Stimulated activated effector memory CD8-positive, alpha-beta T cell treated with anti-CD3 and anti-CD28 coated beads, Interleukin-12 subunit alpha, Interleukin-12 subunit beta, amount 100 ng/mL, for 72 hours (primary cell): ENCODE data around the gene PARVG.

ENCODE experiments used
- ATAC-seq: fragments of 150-1000 bp; cut with Tn5 transposase; 2 replicates; pipeline ENCODE4 v1.10.0; 2021
- DNase-seq, 2 donors: peaks; one replicate each; pipeline ENCODE4 v3.0.0; 2021 to 2022; ENCODE audit warnings: low spot score in 2 of 2
- H3K27ac Mint-ChIP-seq: one replicate; pipeline ENCODE4 v1.8.0; 2022; ENCODE audit warnings: mild to moderate bottlenecking, mixed read lengths
- H3K36me3 Mint-ChIP-seq: one replicate; pipeline ENCODE4 v1.8.0; 2022; ENCODE audit warnings: mild to moderate bottlenecking, mixed read lengths
- H3K4me1 Mint-ChIP-seq: one replicate; pipeline ENCODE4 v1.8.0; 2022; ENCODE audit warnings: mixed read lengths
- H3K4me3 Mint-ChIP-seq: one replicate; pipeline ENCODE4 v1.8.0; 2022; ENCODE audit warnings: mild to moderate bottlenecking, mixed read lengths
- H3K9me3 Mint-ChIP-seq: one replicate; pipeline ENCODE4 v1.8.0; 2022; ENCODE audit warnings: mixed read lengths

The PARVG gene

DNA sequence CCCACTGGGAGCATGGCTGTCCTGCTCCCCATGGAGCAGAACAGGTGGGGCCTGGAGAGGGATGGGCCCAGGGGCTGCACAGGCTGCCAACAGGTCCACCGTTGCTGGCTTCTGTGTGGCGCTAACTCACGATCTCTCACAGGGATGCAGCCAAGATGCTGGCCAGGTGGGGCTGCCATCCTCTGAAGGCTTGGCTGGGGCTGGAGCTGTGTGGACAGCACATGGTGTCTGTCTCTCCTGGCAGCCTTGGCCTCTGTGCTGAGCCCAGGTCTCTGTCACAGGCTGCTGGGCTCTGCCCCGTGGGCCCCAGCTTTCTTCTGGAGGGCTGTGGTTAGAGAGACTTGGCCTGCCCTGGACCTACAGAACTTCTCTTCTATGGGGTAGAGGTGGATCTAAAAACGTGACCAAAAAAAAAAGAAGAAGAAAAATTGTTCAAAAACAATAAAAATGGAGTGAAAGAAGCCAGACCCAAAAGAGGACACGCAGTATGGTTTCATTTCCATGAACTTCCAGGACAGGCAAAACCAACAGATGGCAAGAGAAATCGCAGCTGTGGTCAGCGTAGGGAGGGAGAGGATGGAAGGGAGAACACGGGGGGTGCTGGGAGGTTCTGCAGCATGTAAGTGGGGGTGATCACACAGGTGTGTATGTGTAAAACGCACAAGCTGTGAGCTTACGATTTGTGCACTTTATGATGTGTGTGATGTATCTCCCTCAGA, 12.2 kb downstream of the PARVG start:
- Mint-ChIP-seq H3K9me3 (no peaks in the 10 kb centered on the region), H3K4me1 (peaks cover 45% of the 10 kb centered on the region), H3K36me3 (peaks cover 13% of the 10 kb centered on the region), H3K27ac (peak overlapping the region; percentile 49), H3K4me3 (peak overlapping the region; percentile 45)
- ATAC-seq (no peak), DNase-seq (no peak)

DNA sequence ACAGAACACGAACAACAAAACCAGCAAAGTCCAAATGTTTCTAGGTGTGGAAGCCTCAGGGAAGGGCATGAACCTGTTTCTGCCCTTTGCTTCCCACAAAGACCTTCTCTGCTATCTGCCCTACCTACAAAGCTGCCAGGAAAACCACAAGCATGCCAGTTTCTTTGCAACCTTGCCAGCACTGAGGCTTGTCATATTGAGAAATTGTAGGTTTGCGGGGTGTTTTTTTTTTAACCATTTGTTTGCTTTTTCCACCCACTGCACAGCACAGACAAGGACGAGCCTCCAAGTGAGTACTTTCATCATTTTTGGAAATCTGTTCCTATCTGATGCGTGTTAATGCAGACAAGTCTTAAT, 12.8 kb downstream of the PARVG start:
- H3K36me3 Mint-ChIP-seq, result peaks cover 18% of the 10 kb centered on the region
- H3K4me3 Mint-ChIP-seq, result peak overlapping the region; percentile 45
- ATAC-seq, result peak; percentile 53
- H3K4me1 Mint-ChIP-seq, result peaks cover 47% of the 10 kb centered on the region
- no peak for DNase-seq
- peak overlapping the region; percentile 49 for H3K27ac Mint-ChIP-seq
- no peaks in the 10 kb centered on the region for H3K9me3 Mint-ChIP-seq

DNA sequence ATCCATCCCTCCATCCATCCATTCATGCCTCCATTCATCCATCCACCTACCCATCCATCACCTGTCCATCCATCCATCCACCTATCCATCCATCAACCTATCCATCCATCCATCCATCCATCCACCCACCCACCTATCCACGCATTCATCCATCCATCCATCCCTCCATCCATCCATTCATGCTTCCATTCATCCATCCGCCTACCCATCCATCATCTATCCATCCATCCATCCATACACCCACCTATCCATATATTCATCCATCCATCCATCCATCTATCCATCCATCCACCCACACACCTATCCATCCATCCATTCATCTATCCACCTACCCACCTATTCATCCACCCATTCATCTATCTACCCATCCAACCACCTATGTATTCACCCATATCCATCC, 13.8 kb downstream of the PARVG start:
- H3K36me3 Mint-ChIP-seq, result peaks cover 28% of the 10 kb centered on the region

DNA sequence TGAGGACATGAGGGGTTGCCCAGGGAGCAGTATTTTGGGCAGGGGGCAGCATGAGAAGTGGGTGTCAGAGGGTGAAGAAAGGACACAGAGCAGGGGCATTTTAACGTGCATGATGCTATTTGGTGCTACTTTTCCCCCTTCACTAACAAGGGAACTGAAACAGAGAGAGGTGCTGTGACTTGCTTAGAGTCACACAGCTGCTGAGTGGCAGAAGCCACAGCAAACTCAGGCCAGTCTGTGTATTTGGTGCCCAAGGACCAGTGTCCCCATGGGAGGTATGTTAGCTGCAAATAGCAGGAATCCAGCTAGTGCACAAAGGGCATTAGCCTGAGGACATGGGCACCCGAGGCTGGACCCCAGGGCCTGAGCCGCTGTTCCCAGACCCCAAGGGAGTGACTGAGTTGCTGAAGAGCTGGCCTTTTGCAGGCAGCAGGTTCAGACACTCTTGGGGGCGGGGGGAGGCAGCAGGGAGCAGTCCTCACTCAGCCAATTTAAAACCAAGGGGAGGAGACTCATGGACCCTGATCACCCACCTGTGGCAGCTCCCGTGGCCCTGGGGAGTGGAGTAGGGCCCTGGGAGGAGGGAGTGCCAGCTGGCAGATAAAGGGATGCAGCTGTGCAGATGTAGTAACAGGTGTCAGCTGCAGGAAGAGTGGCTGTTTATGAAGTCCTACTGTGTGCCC, 14.6 kb downstream of the PARVG start:
- no peaks in the 10 kb centered on the region for H3K9me3 Mint-ChIP-seq
- DNase-seq (no peak), ATAC-seq (no peak)
- no peak overlapping the region for H3K4me3 Mint-ChIP-seq
- H3K27ac Mint-ChIP-seq, result no peak overlapping the region
- H3K36me3 Mint-ChIP-seq, result peaks cover 31% of the 10 kb centered on the region
- H3K4me1 Mint-ChIP-seq, result peaks cover 65% of the 10 kb centered on the region

More for the DNA sequence above, 13.8 kb downstream of the PARVG start:
- H3K4me1 Mint-ChIP-seq, result peaks cover 57% of the 10 kb centered on the region
- H3K4me3 Mint-ChIP-seq, result no peak overlapping the region
- ATAC-seq, result no peak
- no peak overlapping the region for H3K27ac Mint-ChIP-seq
- H3K9me3 Mint-ChIP-seq, result no peaks in the 10 kb centered on the region
- no peak for DNase-seq

DNA sequence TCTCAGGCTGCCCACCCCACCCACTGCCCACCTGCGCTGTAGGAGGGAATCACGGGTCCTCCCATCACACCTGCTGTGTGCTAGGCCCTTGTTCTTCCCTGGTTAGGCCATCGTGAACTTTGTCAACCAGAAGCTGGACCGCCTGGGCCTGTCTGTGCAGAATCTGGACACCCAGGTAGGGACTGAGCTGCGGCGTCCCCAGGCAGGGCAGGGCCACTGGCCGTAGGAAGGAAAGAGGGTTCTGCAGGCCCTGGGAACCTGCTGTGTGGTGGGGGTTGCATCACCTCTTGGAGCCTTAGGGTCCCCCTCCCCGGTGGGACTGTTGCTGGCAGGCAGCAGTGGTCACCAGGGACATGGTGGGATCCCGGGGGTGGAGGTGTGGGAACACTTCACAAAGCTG, 15.5 kb downstream of the PARVG start:
- H3K4me1 Mint-ChIP-seq, result peaks cover 61% of the 10 kb centered on the region
- H3K27ac Mint-ChIP-seq, result no peak overlapping the region
- DNase-seq (no peak), ATAC-seq (no peak)
- no peaks in the 10 kb centered on the region for H3K9me3 Mint-ChIP-seq
- no peak overlapping the region for H3K4me3 Mint-ChIP-seq
- H3K36me3 Mint-ChIP-seq, result peaks cover 31% of the 10 kb centered on the region

DNA sequence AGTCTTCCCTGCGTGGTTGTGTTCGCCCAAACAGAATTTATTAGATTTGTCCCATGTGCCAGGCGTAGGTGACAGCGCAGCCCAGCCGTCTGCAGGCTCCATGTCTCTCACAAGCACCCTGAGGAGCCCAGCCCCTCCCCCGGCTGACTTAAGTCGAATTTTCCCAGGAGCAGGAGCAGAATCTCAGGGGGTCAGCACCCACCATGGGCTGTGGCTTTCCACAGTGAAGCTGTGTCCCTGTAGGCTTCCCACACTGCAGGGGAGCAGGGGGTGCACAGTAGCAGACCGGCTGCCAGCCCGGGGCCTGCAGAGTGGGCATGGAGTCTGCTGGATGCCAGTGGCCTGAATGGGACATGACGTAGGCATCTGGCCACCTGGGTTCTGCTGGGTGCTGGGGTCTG, 16.0 kb downstream of the PARVG start:
- DNase-seq (no peak), ATAC-seq (no peak)
- no peak overlapping the region for H3K27ac Mint-ChIP-seq
- H3K4me3 Mint-ChIP-seq, result no peak overlapping the region
- no peaks in the 10 kb centered on the region for H3K9me3 Mint-ChIP-seq
- H3K36me3 Mint-ChIP-seq, result peaks cover 31% of the 10 kb centered on the region
- peaks cover 56% of the 10 kb centered on the region for H3K4me1 Mint-ChIP-seq

DNA sequence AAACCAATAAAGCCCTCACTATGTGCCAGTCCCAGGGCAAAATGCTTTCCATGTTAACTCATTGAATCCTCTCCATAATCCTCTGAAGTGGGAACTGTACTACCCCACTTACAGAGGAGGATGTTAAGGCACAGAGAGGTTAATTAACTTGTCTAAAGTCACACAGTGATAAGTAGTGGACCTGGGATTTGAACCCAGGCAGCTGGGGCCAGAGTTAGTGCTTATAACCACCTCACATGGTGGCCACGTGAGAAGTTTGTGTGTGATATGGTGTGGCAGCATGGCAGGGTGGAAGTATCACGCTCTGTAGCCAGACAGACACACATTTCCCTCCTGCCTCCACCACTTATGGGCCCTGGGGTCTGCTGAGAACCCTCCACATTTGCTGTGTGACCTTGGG, 16.5 kb downstream of the PARVG start:
- H3K4me3 Mint-ChIP-seq, result no peak overlapping the region
- no peak for ATAC-seq
- H3K9me3 Mint-ChIP-seq, result no peaks in the 10 kb centered on the region
- peaks cover 31% of the 10 kb centered on the region for H3K36me3 Mint-ChIP-seq
- peaks cover 56% of the 10 kb centered on the region for H3K4me1 Mint-ChIP-seq
- no peak for DNase-seq
- H3K27ac Mint-ChIP-seq, result no peak overlapping the region

DNA sequence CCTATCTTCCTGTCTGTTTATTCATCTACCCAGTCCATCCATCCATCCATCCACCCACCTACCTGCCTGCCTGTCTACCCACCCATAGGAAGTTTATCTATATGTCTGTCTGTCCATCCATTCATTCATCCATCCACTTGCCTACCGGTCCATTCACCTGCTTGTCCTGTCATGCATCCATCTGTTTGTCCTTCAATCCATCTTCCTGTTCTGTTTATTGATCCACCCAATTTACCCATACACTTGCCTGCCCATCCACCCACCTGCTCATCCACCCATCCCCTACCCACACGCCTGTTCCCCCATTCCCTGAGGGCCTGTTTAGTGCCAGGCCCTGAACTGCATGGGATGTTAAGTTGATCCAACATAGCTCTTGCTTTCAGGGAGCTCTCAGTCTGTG, 18.4 kb downstream of the PARVG start:
- Mint-ChIP-seq H3K9me3 (no peaks in the 10 kb centered on the region), H3K36me3 (peaks cover 37% of the 10 kb centered on the region), H3K4me3 (no peak overlapping the region), H3K4me1 (peaks cover 37% of the 10 kb centered on the region), H3K27ac (peak overlapping the region; percentile 26)
- ATAC-seq, result no peak
- DNase-seq, result no peak

DNA sequence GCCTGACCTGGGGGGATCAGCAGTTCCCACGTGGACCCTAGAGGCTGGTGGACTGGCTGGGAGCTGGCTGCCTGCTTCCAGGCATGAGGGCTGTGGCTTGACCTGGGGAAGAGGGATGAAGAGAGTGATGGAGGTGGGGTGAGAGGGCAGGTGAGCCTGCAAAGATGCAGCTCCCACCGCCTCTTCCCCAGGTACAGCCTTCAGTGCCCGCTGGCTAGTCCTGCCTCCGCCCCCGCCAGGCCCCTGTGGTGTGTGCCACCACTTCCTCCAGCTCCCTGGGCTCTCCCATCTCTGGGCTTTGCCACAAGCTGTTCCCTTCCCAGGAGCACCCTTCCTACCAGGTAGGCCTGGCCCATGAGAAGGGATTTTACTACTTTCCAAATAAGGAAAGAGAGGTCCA, 19.1 kb downstream of the PARVG start:
- H3K4me1 Mint-ChIP-seq, result peaks cover 30% of the 10 kb centered on the region
- H3K4me3 Mint-ChIP-seq, result no peak overlapping the region
- peak overlapping the region; percentile 26 for H3K27ac Mint-ChIP-seq
- no peaks in the 10 kb centered on the region for H3K9me3 Mint-ChIP-seq
- DNase-seq (no peak), ATAC-seq (no peak)
- H3K36me3 Mint-ChIP-seq, result peaks cover 30% of the 10 kb centered on the region

DNA sequence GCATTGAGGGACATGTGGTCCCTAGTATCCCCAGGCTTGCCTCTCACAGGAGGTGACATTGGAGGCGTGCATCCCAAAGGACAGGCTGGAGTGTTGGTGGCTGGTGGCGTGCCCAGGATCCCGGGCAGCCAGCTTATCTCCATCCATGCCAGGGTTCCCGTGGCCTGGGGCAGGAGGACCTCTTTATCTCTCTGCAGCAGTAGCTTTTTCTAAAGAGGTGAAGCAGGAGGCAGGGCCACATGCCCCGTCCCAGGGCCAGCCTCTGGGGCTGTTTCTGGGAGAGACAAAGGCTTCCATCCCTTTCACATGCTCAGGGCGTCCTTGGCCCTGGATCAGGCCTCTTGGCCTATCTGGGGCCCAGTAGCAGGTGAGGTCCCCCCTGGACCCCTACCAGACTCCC, 19.7 kb downstream of the PARVG start:
- no peak for DNase-seq
- peaks cover 26% of the 10 kb centered on the region for H3K4me1 Mint-ChIP-seq
- no peak overlapping the region for H3K4me3 Mint-ChIP-seq
- peak overlapping the region; percentile 26 for H3K27ac Mint-ChIP-seq
- H3K9me3 Mint-ChIP-seq, result no peaks in the 10 kb centered on the region
- H3K36me3 Mint-ChIP-seq, result peaks cover 27% of the 10 kb centered on the region
- ATAC-seq, result no peak

DNA sequence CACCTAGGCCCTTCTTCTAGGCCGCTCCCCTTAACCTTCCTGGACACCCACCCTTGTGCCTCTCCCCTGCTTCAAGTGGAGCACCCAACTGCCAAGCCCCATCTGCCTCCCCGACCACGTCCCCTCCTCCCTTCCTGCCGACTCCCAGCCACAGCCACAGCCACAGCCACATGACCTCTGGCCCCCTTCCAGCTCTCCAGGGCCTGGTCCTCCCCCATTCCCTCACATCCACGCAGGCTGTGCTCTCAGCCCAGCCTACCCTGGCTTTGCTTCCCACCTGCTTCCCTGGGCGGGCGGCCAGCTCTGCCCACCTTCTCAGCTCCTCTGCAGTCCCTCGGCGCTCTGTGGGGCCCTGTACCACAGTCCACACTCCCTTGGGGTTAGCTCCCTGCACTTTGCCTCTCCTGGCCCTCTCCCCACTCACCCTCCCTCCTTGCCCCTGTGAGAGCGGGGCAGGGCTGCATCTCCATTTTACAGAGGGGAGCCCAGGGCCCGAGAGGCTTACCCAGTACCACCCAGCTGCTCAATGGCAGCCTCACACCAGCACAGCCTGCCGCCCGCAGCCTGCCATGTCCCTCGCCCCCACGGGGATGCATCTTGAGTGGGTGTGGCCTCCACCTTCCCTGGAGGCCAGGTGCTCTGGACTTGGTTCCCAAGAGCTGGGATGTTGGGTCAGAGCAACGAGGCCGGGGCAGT, 20.3 kb downstream of the PARVG start:
- ATAC-seq (no peak), DNase-seq (no peak)
- Mint-ChIP-seq H3K36me3 (peaks cover 27% of the 10 kb centered on the region), H3K27ac (peak overlapping the region; percentile 26), H3K4me3 (no peak overlapping the region), H3K4me1 (peaks cover 26% of the 10 kb centered on the region), H3K9me3 (no peaks in the 10 kb centered on the region)

DNA sequence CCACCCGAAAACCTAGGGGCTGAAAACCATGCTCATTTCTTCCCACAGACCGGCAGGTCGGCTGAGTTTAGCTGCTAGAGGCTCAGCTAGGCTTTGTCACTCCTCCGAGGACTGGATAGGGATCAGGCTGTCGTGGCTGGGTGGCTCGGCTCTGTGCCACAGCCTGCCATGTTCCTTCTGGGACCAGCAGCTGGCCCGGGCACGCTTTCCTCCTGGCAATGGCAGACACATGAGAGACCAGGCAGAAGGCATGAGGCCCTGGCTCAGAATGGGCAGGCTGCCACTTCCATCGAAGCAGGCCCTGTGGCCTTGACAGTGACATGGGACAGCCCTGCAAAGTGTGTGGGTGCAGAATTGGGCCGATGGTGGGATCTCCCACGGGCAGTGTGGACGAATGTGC, 20.9 kb downstream of the PARVG start:
- Mint-ChIP-seq H3K4me3 (no peak overlapping the region), H3K27ac (peak overlapping the region; percentile 26), H3K36me3 (peaks cover 27% of the 10 kb centered on the region), H3K9me3 (no peaks in the 10 kb centered on the region), H3K4me1 (peaks cover 26% of the 10 kb centered on the region)
- DNase-seq (no peak), ATAC-seq (no peak)

DNA sequence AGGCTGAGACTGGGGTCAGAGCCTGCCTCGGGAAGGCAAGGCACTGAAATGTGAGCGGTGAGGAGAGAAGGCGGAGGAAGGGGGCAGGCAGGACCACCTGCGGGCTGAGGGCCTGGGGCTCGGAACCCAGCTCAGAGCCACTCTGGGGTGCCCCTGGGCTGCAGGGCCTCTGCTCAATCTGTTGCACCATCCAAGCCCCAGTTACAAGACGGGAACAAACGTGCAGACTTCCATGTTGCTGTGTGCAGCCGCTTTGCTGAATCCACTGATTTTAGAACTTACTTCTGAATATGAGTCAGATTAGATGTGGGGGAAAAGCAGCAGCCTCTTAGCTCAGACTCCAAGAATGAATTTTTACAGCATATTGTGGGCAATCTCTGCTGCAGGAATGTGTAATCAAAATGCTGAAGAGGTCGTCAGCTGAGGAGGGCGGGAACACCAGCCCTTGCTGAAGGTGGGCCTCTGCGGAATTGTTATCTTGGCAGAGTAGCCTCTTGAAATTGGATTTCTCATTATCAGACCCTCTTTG, 21.6 kb downstream of the PARVG start:
- H3K9me3 Mint-ChIP-seq, result no peaks in the 10 kb centered on the region
- no peak overlapping the region for H3K4me3 Mint-ChIP-seq
- peak overlapping the region; percentile 26 for H3K27ac Mint-ChIP-seq
- ATAC-seq (no peak), DNase-seq (no peak)
- peaks cover 26% of the 10 kb centered on the region for H3K4me1 Mint-ChIP-seq
- H3K36me3 Mint-ChIP-seq, result peaks cover 27% of the 10 kb centered on the region

DNA sequence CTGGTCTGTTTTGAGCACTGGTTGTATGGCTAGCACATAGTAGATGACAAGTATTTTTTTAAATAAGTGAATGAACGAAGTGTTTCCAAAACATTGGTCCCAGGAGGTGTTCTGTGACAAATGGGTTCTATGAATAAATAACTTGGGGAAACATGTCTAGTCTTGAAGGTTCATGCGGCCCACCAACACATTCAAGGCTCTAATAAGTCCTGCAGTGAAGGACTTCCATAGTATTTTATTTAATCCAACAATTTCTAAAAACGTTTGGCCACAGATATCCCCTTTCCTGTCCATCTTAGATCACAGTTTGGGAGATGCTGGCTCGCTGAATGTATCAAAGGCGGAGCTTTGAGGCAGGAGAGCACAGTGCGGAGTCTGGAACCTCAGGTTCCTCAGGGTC, 22.5 kb downstream of the PARVG start:
- DNase-seq (no peak), ATAC-seq (no peak)
- H3K9me3 Mint-ChIP-seq, result no peaks in the 10 kb centered on the region
- H3K4me1 Mint-ChIP-seq, result peaks cover 32% of the 10 kb centered on the region
- H3K27ac Mint-ChIP-seq, result peak overlapping the region; percentile 26
- H3K36me3 Mint-ChIP-seq, result peaks cover 24% of the 10 kb centered on the region
- no peak overlapping the region for H3K4me3 Mint-ChIP-seq

DNA sequence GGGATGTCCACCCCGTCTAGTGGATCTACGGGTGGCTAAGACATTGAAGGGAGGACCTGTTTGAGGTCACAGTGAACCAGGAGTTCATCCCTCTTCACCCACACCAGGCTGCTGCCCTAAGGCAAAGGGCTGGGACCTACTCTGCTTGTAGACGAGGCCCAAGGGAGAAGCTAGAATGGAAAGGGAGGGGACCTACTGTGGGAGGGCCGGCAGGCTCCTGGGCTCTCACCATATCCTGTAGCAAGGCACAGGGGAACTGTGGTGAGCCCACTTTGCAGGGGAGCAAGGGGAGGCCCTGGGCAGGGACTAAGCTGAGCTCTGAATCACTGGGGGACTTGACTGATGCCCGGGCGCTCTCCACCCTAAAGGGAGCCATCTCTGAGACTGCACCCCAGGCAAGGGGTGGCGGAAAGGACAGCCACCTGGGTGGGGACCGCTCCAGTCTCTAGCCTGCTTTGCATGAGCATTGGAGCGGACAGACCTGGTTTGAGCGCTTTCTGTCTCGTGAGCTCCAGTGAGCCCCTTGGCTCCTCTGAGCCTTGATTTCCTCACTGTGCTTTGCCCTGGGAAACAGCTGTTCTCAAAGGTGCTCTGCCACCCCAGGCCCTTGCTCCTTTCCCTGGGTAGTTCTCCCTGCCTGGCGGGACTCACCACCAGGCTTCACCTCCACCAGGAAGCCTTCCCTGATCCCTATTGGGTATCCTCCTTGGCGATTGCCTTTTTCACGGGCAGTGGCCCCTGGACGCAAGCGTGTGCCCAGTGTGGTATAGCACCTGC, 24.2 kb downstream of the PARVG start:
- H3K4me3 Mint-ChIP-seq, result no peak overlapping the region
- DNase-seq, result no peak
- peaks cover 4% of the 10 kb centered on the region for H3K9me3 Mint-ChIP-seq
- H3K27ac Mint-ChIP-seq, result peak overlapping the region; percentile 29
- H3K4me1 Mint-ChIP-seq, result peaks cover 17% of the 10 kb centered on the region
- peaks cover 8% of the 10 kb centered on the region for H3K36me3 Mint-ChIP-seq
- ATAC-seq, result no peak
